Endothelial cell of umbilical vein (primary cell): ENCODE measurements around the gene MAN2B2. TPM values are rescaled to one million over a fixed set of nuclear protein-coding genes. Genes with fewer than 3 reads are reported as not detected.

Source experiments
- BruUV-seq: library from RNA; stranded (reverse); fragments of 400-500 nt; replicated peaks from 2 replicates; lab custom pipeline; 2021; lab: Mats Ljungman, UMichigan
- CTCF ChIA-PET: fragments of 300-600, 350-600 bp; sonication (Branson Sonifier 250); formaldehyde crosslinking; loops from one replicate; lab custom pipeline; 2021; ENCODE audit warnings: antibody characterized with exemption, inconsistent platforms; lab: Charles Lee
- POLR2A ChIA-PET: fragments of 300-600, 350-600 bp; sonication (Branson Sonifier 250); formaldehyde crosslinking; loops from one replicate; lab custom pipeline; 2021; ENCODE audit warnings: antibody characterized with exemption, inconsistent platforms; lab: Charles Lee
- DNase-seq: peaks from one replicate; pipeline ENCODE4 v3.0.0-alpha.2; 2011; ENCODE audit warnings: low read depth, low spot score
- FAIRE-seq: peaks from 2 replicates; lab custom pipeline; 2011; peaks lifted over from hg19 to GRCh38; lab: Jason Lieb, UNC
- H2AFZ ChIP-seq: 2 replicates; pipeline ENCODE4 v1.6.0; 2012; ENCODE audit warnings: low read depth, low read length, control low read depth, inconsistent platforms
- H3K27ac ChIP-seq: 2 replicates; pipeline ENCODE4 v1.5.1; 2011; ENCODE audit warnings: low read depth, mild to moderate bottlenecking, control low read depth, low read length, moderate library complexity; ENCODE audit not compliant: insufficient read depth
- H3K27me3 ChIP-seq, 2 experiments: 2 replicates each; pipeline versions ENCODE4 v1.6.0 to v1.6.1; 2011; ENCODE audit warnings: low read length in 2 of 2, mixed read lengths in 1 of 2; ENCODE audit not compliant: control insufficient read depth in 2 of 2, insufficient read depth in 2 of 2
- H3K36me3 ChIP-seq, 2 experiments: 2 replicates in 1 of 2; 3 replicates in 1 of 2; pipeline ENCODE4 v1.5.1; 2011; ENCODE audit warnings: low read length in 2 of 2, mild to moderate bottlenecking in 1 of 2, moderate library complexity in 1 of 2; ENCODE audit not compliant: control insufficient read depth in 2 of 2, insufficient read depth in 2 of 2; ENCODE audit errors: extremely low read depth in 1 of 2
- H3K4me1 ChIP-seq: 3 replicates; pipeline ENCODE4 v1.5.1; 2011; ENCODE audit warnings: mild to moderate bottlenecking, low read length; ENCODE audit not compliant: control insufficient read depth, insufficient read depth; ENCODE audit errors: extremely low read depth
- H3K4me2 ChIP-seq: 2 replicates; pipeline ENCODE4 v1.6.1; 2011; ENCODE audit warnings: low read length, control low read depth, mixed read lengths; ENCODE audit not compliant: insufficient read depth
- H3K4me3 ChIP-seq, 3 experiments: fragments of 200-600 bp in 1 of 3; sonication (generic), shearing (Covaris generic) in 1 of 3; replicated peaks in 1 of 3; 2 replicates each; pipeline ENCODE4 v1.5.1; 2011 to 2016; ENCODE audit warnings: control low read depth in 3 of 3, low read length in 3 of 3, mild to moderate bottlenecking in 2 of 3, inconsistent platforms in 1 of 3, low read depth in 1 of 3, moderate library complexity in 1 of 3; ENCODE audit not compliant: insufficient read depth in 1 of 3
- H3K79me2 ChIP-seq: 2 replicates; pipeline ENCODE4 v1.6.0; 2012; ENCODE audit warnings: low read length, inconsistent platforms; ENCODE audit not compliant: control insufficient read depth, insufficient read depth
- H3K9ac ChIP-seq: replicated peaks from 2 replicates; pipeline ENCODE3; 2011; ENCODE audit warnings: low read length, control low read depth; ENCODE audit not compliant: insufficient read depth; ENCODE audit errors: extremely low read depth
- H3K9me1 ChIP-seq: replicated peaks from 3 replicates; pipeline ENCODE4 v1.6.0; 2011; ENCODE audit warnings: mild to moderate bottlenecking, low read length; ENCODE audit not compliant: control insufficient read depth, insufficient read depth; ENCODE audit errors: extremely low read depth
- H3K9me3 ChIP-seq: replicated peaks from 2 replicates; pipeline ENCODE4 v1.5.1; 2012; ENCODE audit warnings: low read length, inconsistent platforms; ENCODE audit not compliant: control insufficient read depth, insufficient read depth
- H4K20me1 ChIP-seq: replicated peaks from 2 replicates; pipeline ENCODE3; 2011; ENCODE audit warnings: mild to moderate bottlenecking, low read length; ENCODE audit not compliant: control insufficient read depth, insufficient read depth; ENCODE audit errors: extremely low read depth
- CTCF ChIP-seq, 2 donors: IDR thresholded peaks; 1 replicate in 1 of 2; 2 replicates in 1 of 2; pipeline ENCODE4 v1.5.1; 2011; ENCODE audit warnings: low read length in 2 of 2, mild to moderate bottlenecking in 2 of 2, moderate library complexity in 2 of 2, control low read depth in 1 of 2, inconsistent platforms in 1 of 2, low read depth in 1 of 2; ENCODE audit not compliant: insufficient read depth in 1 of 2; ENCODE audit errors: extremely low read depth in 1 of 2
- EZH2 ChIP-seq: IDR thresholded peaks from 2 replicates; pipeline ENCODE4 v1.6.1; 2012; ENCODE audit warnings: borderline replicate concordance, low read depth, mild to moderate bottlenecking, moderate library complexity, low read length, inconsistent platforms; ENCODE audit not compliant: severe bottlenecking
- FOS ChIP-seq: IDR thresholded peaks from 2 replicates; pipeline ENCODE4 v1.6.1; 2011; ENCODE audit warnings: mild to moderate bottlenecking, low read length, moderate library complexity, borderline replicate concordance; ENCODE audit not compliant: insufficient read depth
- GATA2 ChIP-seq: IDR thresholded peaks from 2 replicates; pipeline ENCODE4 v1.7.0; 2011; ENCODE audit warnings: low read depth, mild to moderate bottlenecking, moderate library complexity, mixed read lengths, low read length; ENCODE audit not compliant: insufficient read length, insufficient read depth
- JUN ChIP-seq: IDR thresholded peaks from 2 replicates; pipeline ENCODE4 v1.6.1; 2011; ENCODE audit warnings: borderline replicate concordance, low read depth; ENCODE audit not compliant: insufficient read length, insufficient read depth
- MAX ChIP-seq: IDR thresholded peaks from 2 replicates; pipeline ENCODE4 v1.6.1; 2011; ENCODE audit not compliant: insufficient read depth, insufficient read length
- MYC ChIP-seq: IDR thresholded peaks from one replicate; pipeline ENCODE4 v1.6.1; 2011; ENCODE audit warnings: mild to moderate bottlenecking, low read depth, low read length
- POLR2A ChIP-seq: IDR thresholded peaks from 2 replicates; pipeline ENCODE4 v1.6.1; 2012; ENCODE audit warnings: low read depth, mild to moderate bottlenecking, control low read depth, low read length
- dilution Hi-C: fragments of 300-500 bp; cut with MboI; formaldehyde crosslinking; loops from one replicate; pipeline ENCODE4 v1.15.0; 2019; ENCODE audit warnings: low sequenced_read_pairs; ENCODE audit not compliant: extremely low pct_ligation_motif_present
- intact Hi-C: fragments of 100-400 bp; cut with micrococcal nuclease; formaldehyde crosslinking; loops from one replicate; pipeline ENCODE4 v1.10.0; 2022
- polyA plus RNA-seq, 4 experiments: library from polyadenylated mRNA; depleted of rRNA in 3 of 4; stranded (reverse) in 3 of 4; unstranded in 1 of 4; fragments of >200 nt; gene quantifications; 2 replicates each; pipeline versions ENCODE4 v1.2.1 to v1.2.3, GENCODE V29; 2011 to 2012; ENCODE audit warnings: missing spikeins in 1 of 4
- total RNA-seq: library from RNA; stranded (reverse); gene quantifications from 2 replicates; pipeline ENCODE4 v1.2.3, GENCODE V29; 2021

The MAN2B2 gene
- total and polyA plus RNA-seq, 2 donors (not counting 3 experiments of a cell fraction or from before 2014, with no cell fraction given) = 15.7 to 25.1 TPM

GRCh38 chr4:6540879-6541278, 34.1 kb upstream of the MAN2B2 start:
- Histone ChIP-seq H3K4me3 (no peak overlapping the region), H3K9me1 (no peaks in the 10 kb centered on the region), H3K4me1 (no peaks in the 10 kb centered on the region), H3K79me2 (no peaks in the 10 kb centered on the region), H3K9me3 (no peaks in the 10 kb centered on the region), H3K4me2 (no peak overlapping the region), H3K36me3 (no peaks in the 10 kb centered on the region), H2AFZ (no peak overlapping the region), H4K20me1 (no peaks in the 10 kb centered on the region), H3K9ac (no peak overlapping the region), H3K27ac (no peak overlapping the region), H3K27me3 (no peaks in the 10 kb centered on the region)
- TF ChIP-seq MAX (no peak), JUN (no peak), CTCF (IDR thresholded peaks at IDR 0.05; ENCODE audit: extremely low read depth in 1 of 2, insufficient read depth in 1 of 2, low read depth in 1 of 2, low read length in 2 of 2) (no peak), POLR2A (no peak), MYC (no peak), FOS (no peak), EZH2 (no peak), GATA2 (no peak)
- ChIA-PET CTCF (interaction anchor here (1.4 kb wide), 1 partner anchor 290 kb away, joined by 5 read pairs; no protein-coding TSS in a partner anchor), POLR2A (no interaction called here)
- DNase-seq (no peak), FAIRE-seq (no peak)
- dilution Hi-C loops = no loop called here
- no TSS peak for BruUV-seq
- intact Hi-C loops = no loop called here
